Heart left ventricle (tissue), 13 donors: ENCODE results near the gene CCDC30.

Experiments used
- CTCF ChIP-seq, 12 donors: fragments of 200-600 bp; sonication (generic) in 4 of 12; IDR thresholded peaks; one replicate each; pipeline versions ENCODE4 v1.5.0 to v1.8.0; 2018 to 2022; ENCODE audit warnings: antibody characterized with exemption in 12 of 12, mild to moderate bottlenecking in 5 of 12
- POLR2A ChIP-seq, 2 donors: fragments of 450-650 bp; IDR thresholded peaks; one replicate each; pipeline ENCODE4 v1.6.1; 2017; ENCODE audit warnings: antibody characterized with exemption in 2 of 2, mild to moderate bottlenecking in 2 of 2, moderate library complexity in 2 of 2
- donor health status: ischemic (EF 13 %, LVEDD 7.1; RV severe dilation, severe dysfunction).
- donor health status: DM: no; HTN: yes; CAD: no.
- donor health status: DM: no; HTN: no; CAD: no.
- donor health status: ischemic (EF 25% LVEDD 6.9; RV normal size, moderate dysfunction).
- donor health status: ischemic (EF 25% LVEDD 5.7; RV mildly dilated, moderate dysfunction).
- donor health status: ischemic (EF 35%, LVEDD 5.7; RV mildly dilated, moderate dysfunction).
- donor health status: nonischemic (EF 11% LVEDD 7.7; RV severe dilation, severe dysfunction).
- donor health status: DM: yes; HTN: yes; CAD: no.
- donor health status: PGD.
- donor health status: ischemic (EF 29% LVEDD 5.4; RV normal size, mild dysfunction).
- donor health status: nonischemic (EF 23%, LVEDD 6.1; RV moderate dilation, normal function).

DNA sequence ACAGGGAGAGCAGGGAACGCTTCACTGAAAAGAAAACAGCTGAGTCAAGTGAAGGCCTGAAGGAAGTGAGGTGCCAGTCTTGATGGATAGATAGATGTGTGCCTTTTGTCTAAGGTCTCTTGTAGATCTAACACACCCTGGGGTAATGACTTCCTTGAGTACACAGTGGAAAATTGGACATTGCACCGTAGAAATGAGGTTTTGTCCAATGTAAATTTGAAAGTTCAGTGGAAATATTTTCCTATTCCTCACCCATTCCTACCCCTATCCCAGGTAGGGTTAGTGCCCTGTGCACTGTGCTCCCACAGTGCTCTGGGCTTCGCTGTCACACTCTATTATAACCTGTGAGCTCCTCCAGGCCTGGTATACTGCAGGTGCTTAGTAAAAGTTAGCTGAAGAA is 31.6 kb upstream of the CCDC30 start:
- no peak for TF ChIP-seq CTCF (IDR thresholded peaks at IDR 0.05)
- TF ChIP-seq POLR2A (IDR thresholded peaks at IDR 0.05): no peak
